Stimulated activated naive CD8-positive, alpha-beta T cell treated with anti-CD3 and anti-CD28 coated beads, Interleukin-15, amount 100 ng/mL, for 72 hours (primary cell): ENCODE data around the gene HSF2BP.
A peak's percentile ranks its signal among the peaks of the same experiment; 100 is the strongest.
"Not testable (repeated sequence)": the region's sequence is repeated elsewhere in the genome, so short reads cannot be mapped to it uniquely, and the experiment has no call there.

Experiments
- ATAC-seq: fragments of 150-1000 bp; cut with Tn5 transposase; 2 replicates; pipeline ENCODE4 v1.10.0; 2021; ENCODE audit warnings: mild to moderate bottlenecking, moderate library complexity
- DNase-seq, 2 donors: peaks; one replicate each; pipeline ENCODE4 v3.0.0; 2021 to 2022
- H3K27ac Mint-ChIP-seq, 2 donors: one replicate each; pipeline ENCODE4 v1.8.0; 2022; ENCODE audit warnings: mild to moderate bottlenecking in 2 of 2, mixed read lengths in 2 of 2, moderate library complexity in 2 of 2
- H3K27me3 Mint-ChIP-seq: one replicate; pipeline ENCODE4 v1.8.0; 2022; ENCODE audit warnings: mixed read lengths
- H3K4me1 Mint-ChIP-seq: one replicate; pipeline ENCODE4 v1.8.0; 2022; ENCODE audit warnings: mild to moderate bottlenecking, mixed read lengths
- H3K4me3 Mint-ChIP-seq, 2 donors: one replicate each; pipeline ENCODE4 v1.8.0; 2022; ENCODE audit warnings: mild to moderate bottlenecking in 2 of 2, mixed read lengths in 2 of 2, moderate library complexity in 1 of 2
- H3K9me3 Mint-ChIP-seq, 2 donors: one replicate each; pipeline ENCODE4 v1.8.0; 2022; ENCODE audit warnings: mixed read lengths in 2 of 2

Gene HSF2BP

GRCh38 chr21:43659136-43660000 lies at the start of gene HSF2BP, which contains the start of gene RRP1B:
HSF2BP (minus strand) TSS chr21:43659488; CDS start chr21:43658096, 1,392 bp downstream.
RRP1B (plus strand) TSS chr21:43659560; CDS start chr21:43659665, 105 bp downstream.
- ATAC-seq = peak; percentile 95
- Mint-ChIP-seq H3K4me1 (peaks cover 61% of the 10 kb centered on the region), H3K27me3 (no peaks in the 10 kb centered on the region), H3K4me3 (peak within 1 kb of the TSS; percentile 85 to 90), H3K27ac (peak within 1 kb of the TSS; percentile 97), H3K9me3 (no peaks in the 10 kb centered on the region)
- peak; percentile 83 to 86 for DNase-seq

GRCh38 chr21:43708745-43709381 lies 49.6 kb upstream of the HSF2BP start:
- no peaks in the 10 kb centered on the region for H3K4me1 Mint-ChIP-seq
- no peak for ATAC-seq
- no peak overlapping the region for H3K4me3 Mint-ChIP-seq
- H3K27ac Mint-ChIP-seq = no peak overlapping the region
- H3K27me3 Mint-ChIP-seq = no peaks in the 10 kb centered on the region
- no peaks in the 10 kb centered on the region for H3K9me3 Mint-ChIP-seq
- DNase-seq = no peak

GRCh38 chr21:43707462-43707861 lies 48.2 kb upstream of the HSF2BP start:
- Mint-ChIP-seq H3K4me3 (no peak overlapping the region), H3K27ac (no peak overlapping the region), H3K9me3 (no peaks in the 10 kb centered on the region), H3K27me3 (peaks cover 13% of the 10 kb centered on the region), H3K4me1 (peaks cover 12% of the 10 kb centered on the region)
- no peak for ATAC-seq
- no peak for DNase-seq

- DNase-seq (no peak), ATAC-seq (peak; percentile 60)
- peak overlapping the region; percentile 50 to 83 for H3K4me3 Mint-ChIP-seq
- peaks cover 14% of the 10 kb centered on the region for H3K27me3 Mint-ChIP-seq
- peak overlapping the region; percentile 37 to 67 for H3K27ac Mint-ChIP-seq
- H3K4me1 Mint-ChIP-seq = peaks cover 25% of the 10 kb centered on the region
- H3K9me3 Mint-ChIP-seq = no peaks in the 10 kb centered on the region
Observed at GRCh38 chr21:43703035-43703880, 44.0 kb upstream of the HSF2BP start.

GRCh38 chr21:43702785-43703034 lies 43.4 kb upstream of the HSF2BP start:
- Mint-ChIP-seq H3K27me3 (peaks cover 14% of the 10 kb centered on the region), H3K9me3 (no peaks in the 10 kb centered on the region), H3K27ac (peak overlapping the region; percentile 37 to 67), H3K4me1 (peaks cover 27% of the 10 kb centered on the region), H3K4me3 (peak overlapping the region; percentile 50 to 83)
- DNase-seq (no peak), ATAC-seq (no peak)

- DNase-seq (no peak), ATAC-seq (no peak)
- Mint-ChIP-seq H3K9me3 (no peaks in the 10 kb centered on the region), H3K27ac (peak overlapping the region in 1 of 2 donors; percentile 71), H3K27me3 (peaks cover 14% of the 10 kb centered on the region), H3K4me3 (peak overlapping the region in 1 of 2 donors; percentile 83), H3K4me1 (peaks cover 30% of the 10 kb centered on the region)
Observed at GRCh38 chr21:43701936-43702784, 42.9 kb upstream of the HSF2BP start.

GRCh38 chr21:43699933-43700599 lies 40.8 kb upstream of the HSF2BP start:
- no peak overlapping the region for H3K27ac Mint-ChIP-seq
- no peak for DNase-seq
- H3K27me3 Mint-ChIP-seq = peaks cover 14% of the 10 kb centered on the region
- H3K4me3 Mint-ChIP-seq = no peak overlapping the region
- H3K9me3 Mint-ChIP-seq = no peaks in the 10 kb centered on the region
- ATAC-seq = no peak
- H3K4me1 Mint-ChIP-seq = peaks cover 30% of the 10 kb centered on the region

- ATAC-seq, H3K9me3 Mint-ChIP-seq, H3K4me3 Mint-ChIP-seq, H3K27ac Mint-ChIP-seq, DNase-seq: not testable (repeated sequence)
- Mint-ChIP-seq H3K4me1 (peaks cover 30% of the 10 kb centered on the region), H3K27me3 (peaks cover 14% of the 10 kb centered on the region)
Observed at GRCh38 chr21:43699492-43699777, 40.1 kb upstream of the HSF2BP start.

- peaks cover 7% of the 10 kb centered on the region for H3K27me3 Mint-ChIP-seq
- no peak overlapping the region for H3K4me3 Mint-ChIP-seq
- DNase-seq = no peak
- H3K4me1 Mint-ChIP-seq = peaks cover 23% of the 10 kb centered on the region
- H3K9me3 Mint-ChIP-seq = no peaks in the 10 kb centered on the region
- H3K27ac Mint-ChIP-seq = no peak overlapping the region
- ATAC-seq = no peak
Observed at GRCh38 chr21:43697758-43698643, 38.7 kb upstream of the HSF2BP start.

- Mint-ChIP-seq H3K4me1 (peaks cover 12% of the 10 kb centered on the region), H3K27ac (no peak overlapping the region), H3K9me3 (no peaks in the 10 kb centered on the region), H3K27me3 (no peaks in the 10 kb centered on the region), H3K4me3 (no peak overlapping the region)
- ATAC-seq (no peak), DNase-seq (no peak)
Observed at GRCh38 chr21:43696214-43696613, 36.9 kb upstream of the HSF2BP start.

- Mint-ChIP-seq H3K4me1 (peaks cover 5% of the 10 kb centered on the region), H3K9me3 (no peaks in the 10 kb centered on the region), H3K4me3 (no peak overlapping the region), H3K27me3 (no peaks in the 10 kb centered on the region), H3K27ac (no peak overlapping the region)
- DNase-seq (no peak), ATAC-seq (no peak)
Observed at GRCh38 chr21:43694437-43695079, 35.3 kb upstream of the HSF2BP start.

- ATAC-seq = no peak
- H3K27ac Mint-ChIP-seq = peak overlapping the region in 1 of 2 donors; percentile 2
- H3K4me1 Mint-ChIP-seq = peaks cover 5% of the 10 kb centered on the region
- no peaks in the 10 kb centered on the region for H3K27me3 Mint-ChIP-seq
- H3K9me3 Mint-ChIP-seq = no peaks in the 10 kb centered on the region
- no peak for DNase-seq
- no peak overlapping the region for H3K4me3 Mint-ChIP-seq
Observed at GRCh38 chr21:43693981-43694380, 34.7 kb upstream of the HSF2BP start.

GRCh38 chr21:43692949-43693348 lies 33.7 kb upstream of the HSF2BP start:
- Mint-ChIP-seq H3K9me3 (no peaks in the 10 kb centered on the region), H3K27ac (no peak overlapping the region), H3K4me3 (no peak overlapping the region), H3K27me3 (no peaks in the 10 kb centered on the region), H3K4me1 (peaks cover 5% of the 10 kb centered on the region)
- no peak for DNase-seq
- no peak for ATAC-seq
